Activated CD4-positive, alpha-beta T cell treated with anti-CD3 and anti-CD28 coated beads, Interleukin-2, amount 50 U/mL, for 48 hours (primary cell): Measurements from ENCODE around the gene NOS1.
"Not testable (repeated sequence)": the region's sequence is repeated elsewhere in the genome, so short reads cannot be mapped to it uniquely, and the experiment has no call there.

ENCODE experiments used
- DNase-seq, 2 experiments: peaks; one replicate each; pipeline ENCODE4 v3.0.0-alpha.2; 2020

The NOS1 gene

DNA sequence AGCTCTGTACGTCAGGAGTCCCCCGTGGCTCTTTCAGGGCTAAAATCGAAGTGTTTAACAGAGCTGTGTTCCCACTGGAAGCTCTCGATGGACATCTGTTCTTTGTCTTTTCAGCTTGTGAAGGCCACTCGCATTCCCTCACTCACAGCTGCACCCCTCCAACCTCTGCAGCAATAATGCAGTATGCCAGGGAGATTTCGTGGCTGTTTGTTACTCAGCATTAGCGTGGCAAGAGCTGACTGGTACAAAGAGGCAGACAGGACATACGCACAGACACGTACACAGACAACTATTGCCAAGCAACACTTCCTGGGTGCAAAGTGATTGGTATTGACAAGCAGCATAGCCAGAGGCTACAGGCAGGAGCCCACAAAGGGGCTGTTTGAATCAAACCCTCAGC is 159.4 kb downstream of the NOS1 start:
- DNase-seq: no peak

DNA sequence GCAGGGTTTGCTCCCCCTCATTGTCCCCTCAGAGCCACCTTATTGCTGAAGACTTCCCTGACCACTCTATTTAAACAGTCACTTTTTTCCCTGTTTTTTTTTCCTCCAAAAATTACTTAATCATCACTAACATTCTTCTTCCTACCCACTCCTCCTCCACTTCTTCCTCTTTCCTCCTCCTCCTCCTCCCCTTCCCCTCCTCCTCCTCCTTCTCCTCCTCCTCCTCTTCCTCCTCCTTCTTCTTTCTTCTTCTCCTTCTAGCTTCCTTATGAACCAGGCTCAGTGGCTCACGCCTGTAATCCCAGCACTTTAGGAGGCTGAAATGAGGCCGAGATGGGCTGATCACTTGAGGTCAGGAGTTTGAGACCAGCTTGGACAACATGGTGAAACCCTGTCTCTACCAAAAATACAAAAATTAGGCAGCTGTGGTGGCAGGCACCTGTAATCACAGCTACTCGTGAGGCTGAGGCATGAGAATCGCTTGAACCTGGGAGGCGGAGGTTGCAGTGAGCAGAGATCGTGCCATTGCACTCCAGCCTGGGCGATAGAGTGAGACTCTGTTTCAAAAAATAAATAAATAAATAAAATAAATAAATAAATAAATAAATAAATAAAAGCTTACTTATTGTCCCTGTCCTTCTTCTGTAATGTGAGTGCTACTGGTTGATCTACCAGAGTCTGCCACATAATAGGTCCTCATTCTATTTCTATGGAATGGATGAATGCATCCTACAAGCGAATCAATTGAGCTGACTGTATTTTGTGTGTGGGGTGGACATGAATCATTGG is 161.3 kb downstream of the NOS1 start:
- not testable (repeated sequence) for DNase-seq

DNA sequence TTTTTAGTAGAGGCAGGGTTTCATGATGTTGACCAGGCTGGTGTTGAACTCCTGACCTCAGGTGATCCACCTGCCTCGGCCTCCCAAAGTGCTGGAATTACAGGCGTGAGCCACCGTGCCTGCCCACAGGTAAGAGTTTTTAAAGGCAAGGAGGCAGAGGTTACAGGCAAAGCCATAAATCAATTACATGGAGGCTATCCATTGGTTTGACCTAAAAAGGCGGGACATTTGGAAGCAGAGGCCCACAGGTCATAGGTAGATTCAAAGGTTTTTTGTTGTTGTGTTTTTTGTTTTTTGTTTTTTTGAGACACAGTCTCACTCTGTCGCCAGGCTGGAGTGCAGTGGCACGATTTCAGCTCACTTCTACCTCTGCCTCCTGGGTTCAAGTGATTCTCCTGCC is 165.1 kb downstream of the NOS1 start:
- not testable (repeated sequence) for DNase-seq

DNA sequence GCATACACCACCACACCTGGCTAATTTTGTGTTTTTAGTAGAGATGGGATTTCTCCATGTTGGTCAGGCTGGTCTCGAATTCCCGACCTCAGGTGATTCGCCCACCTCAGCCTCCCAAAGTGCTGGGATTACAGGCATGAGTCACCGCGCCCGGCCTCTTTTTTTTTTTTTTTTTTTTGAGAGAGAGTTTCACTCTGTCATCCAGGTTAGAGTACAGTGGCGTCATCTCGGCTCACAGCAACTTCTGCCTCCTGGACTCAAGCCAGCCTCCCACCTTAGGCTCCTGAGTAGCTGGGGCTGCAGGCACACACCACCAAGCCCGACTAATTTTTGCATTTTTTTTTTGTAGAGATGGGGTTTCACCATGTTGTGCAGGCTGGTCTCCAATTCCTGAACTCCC is 166.4 kb downstream of the NOS1 start:
- not testable (repeated sequence) for DNase-seq

DNA sequence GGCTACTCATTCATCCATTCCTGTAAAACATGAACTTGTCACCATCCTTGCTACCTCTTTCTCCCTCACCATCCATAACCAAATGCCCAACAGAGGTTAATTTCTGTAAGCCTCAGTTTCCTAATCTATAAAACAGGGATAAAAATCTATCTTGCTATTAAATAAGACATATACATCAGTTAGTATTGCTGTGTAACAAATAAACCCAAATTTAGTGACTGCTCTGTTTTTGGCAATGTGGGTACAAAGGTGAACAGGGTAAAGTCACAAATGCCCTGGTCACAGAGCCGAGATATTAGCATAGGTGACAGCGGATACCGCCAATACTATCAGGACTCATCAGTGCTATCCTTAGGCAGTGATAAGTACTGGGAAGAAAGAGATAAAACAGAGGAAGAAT is 167.5 kb downstream of the NOS1 start:
- DNase-seq: no peak

DNA sequence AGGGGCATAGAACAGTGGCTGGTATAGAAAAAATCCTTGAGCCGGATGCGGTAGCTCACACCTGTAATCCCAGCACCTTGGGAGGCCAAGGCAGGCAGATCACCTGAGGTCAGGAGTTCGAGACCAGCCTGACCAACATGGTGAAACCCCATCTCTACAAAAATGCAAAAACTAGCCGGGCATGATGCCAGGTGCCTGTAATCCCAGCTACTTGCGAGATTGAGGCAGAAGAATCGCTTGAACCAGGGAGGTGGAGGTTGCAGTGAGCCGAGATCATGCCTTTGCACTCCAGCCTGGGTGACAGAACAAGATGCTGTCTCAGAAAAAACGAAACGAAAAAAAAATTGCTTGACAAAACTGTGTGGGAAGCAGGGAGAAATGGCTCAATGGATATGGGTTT is 168.8 kb downstream of the NOS1 start:
- DNase-seq: not testable (repeated sequence)

DNA sequence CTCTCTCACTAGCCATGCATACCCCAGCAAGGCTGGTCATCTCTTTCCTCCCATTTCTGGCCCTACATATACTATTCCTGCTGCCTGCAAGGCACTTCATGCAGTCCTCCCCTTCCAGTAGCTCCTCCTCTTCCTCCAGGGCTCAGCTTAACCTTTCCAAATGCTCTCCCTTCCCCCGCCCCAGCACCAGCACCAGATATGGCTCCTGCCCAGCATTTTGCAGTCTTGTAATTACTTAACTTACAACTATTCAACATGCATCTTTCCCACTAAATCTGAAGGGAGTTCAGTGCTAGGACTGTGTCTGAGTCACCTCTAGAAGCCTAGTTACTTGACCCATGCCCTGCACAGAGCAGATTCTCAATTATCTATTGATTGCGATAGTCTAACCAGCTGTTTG is 169.4 kb downstream of the NOS1 start:
- no peak for DNase-seq

DNA sequence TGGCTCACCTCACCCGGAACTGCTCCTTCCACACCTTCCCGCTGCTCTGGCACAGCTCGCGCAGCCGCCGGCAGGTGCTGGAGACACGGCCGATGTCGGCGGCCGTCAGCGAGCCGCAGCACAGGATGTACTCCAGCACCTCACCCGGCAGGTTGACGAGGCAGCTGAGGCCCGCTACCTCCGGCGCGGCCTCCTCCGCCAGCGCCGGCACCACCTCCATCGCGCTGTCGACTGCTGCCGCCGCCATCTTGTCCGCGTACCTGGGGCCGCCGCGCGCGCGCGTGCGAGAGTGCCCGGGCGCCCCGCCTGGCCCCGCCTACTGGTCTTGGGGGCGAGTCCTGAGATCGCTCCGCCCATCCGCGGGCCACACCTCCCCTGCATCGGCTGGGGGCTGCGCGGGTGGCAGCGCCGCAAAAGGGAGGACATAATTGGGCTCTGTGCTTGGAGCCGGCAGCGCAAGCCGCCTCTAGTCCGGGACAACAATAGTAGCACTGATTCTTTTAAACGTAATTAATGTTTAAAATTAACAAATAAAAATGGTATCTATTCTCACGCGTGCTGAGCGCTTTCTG is 171.1 kb downstream of the NOS1 start, which contains the start of gene FBXO21:
FBXO21 (minus strand) TSS at position 261 of the 572 bp plus-strand sequence; CDS start at position 247, 14 bp downstream.
- peak; percentile 93 for DNase-seq

DNA sequence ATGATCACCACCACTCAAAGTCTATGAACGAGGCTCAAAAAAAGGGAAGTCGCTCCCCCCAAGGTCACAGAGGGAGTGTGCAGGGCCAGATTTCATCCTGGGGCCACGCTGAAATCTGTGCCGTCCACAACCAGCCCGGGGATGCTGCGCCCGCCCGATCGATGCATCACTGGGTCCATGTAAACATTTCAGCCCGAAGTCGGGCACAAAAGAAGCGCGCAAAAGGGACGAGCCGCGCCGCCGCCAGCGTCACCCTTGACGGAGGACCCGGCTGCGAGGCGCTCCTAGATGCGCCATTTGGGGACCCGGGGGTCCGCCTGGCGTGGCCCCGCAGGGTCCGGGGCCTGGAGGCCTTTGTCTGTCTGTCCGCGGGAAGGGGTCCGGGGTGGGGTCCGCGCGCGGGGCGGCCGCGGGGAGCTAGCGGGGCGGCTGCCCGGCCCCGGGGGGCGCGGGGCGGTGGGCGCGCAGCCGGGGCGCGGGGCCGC is 171.7 kb downstream of the NOS1 start:
- DNase-seq: peak; percentile 34 to 42

DNA sequence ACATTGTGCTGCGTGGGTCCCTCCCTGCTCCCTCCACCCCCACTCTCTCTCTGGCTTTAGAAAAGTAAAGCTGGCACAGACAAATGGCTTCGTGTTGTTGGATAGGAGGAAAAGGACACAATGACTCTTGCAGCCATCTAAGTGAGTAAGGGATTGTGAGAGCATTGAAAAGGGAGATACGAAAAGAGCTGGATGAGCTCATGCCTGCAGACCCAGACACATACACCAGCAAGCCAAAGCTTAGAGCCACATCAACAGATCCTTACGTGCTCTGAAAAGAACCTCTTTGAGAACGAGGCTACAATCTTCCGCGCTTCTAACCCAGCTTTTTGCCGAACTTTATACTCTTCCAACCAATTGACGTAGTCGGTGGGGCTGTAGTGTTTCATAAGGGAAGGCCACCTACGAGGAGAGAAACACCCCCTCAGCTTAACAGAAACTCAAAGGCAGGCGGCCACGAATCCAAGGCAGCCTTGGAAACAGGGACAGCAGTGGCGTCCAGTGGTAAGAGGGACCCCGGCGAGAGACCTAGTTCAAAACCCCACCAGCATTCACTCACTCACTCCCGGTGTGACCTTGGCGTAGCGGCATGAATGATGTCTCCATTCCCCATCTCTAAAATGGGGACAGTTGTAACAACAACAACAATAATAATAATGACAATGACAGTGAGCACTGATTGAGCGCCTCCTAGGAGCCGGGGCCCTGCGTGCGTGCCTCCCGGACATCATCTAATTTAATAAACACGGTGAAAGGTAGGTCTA is 172.3 kb downstream of the NOS1 start:
- peak in 1 of 2 experiments; percentile 4 for DNase-seq

DNA sequence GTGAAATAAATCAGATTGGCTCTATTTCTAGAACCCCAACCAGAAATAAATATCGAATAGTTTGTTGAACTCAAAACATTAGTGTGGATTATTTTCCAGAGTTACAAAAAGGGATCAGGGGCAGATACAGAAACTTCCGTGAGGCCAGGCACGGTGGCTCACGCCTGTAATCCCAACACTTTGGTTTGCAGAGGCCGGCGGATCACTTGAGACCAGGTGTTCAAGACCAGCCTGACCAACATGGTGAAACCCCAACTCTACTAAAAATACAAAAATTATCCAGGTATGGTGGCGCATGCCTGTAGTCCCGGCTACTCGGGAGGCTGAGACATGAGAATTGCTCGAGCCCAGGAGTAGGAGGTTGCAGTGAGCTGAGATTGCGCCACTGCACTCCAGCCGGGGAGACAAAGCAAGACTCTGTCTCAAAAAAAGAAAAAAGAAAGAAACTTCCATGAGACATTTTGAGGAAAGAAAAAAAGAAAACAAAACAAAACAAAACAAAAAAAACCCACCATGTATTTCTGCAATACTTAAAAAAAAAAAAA is 173.2 kb downstream of the NOS1 start:
- DNase-seq: no peak

DNA sequence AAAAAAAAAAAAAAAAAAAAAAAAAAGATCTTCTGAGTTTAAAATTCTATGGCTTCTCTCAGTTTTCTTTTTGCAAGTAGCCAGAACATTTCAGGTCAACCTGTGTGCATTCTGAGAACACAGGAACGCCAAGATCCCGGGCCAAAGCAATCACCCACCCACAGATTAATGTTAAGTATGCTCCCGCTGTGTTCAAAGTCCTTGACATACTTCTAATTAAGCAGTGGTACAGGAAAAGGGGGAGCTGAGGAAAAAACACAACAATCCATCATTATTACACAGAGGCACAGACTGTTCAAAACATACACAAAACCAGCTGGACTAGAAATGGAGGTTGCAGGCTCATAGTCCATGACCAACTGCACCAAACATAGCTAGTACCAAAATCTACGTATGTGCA is 174.0 kb downstream of the NOS1 start:
- no peak for DNase-seq

DNA sequence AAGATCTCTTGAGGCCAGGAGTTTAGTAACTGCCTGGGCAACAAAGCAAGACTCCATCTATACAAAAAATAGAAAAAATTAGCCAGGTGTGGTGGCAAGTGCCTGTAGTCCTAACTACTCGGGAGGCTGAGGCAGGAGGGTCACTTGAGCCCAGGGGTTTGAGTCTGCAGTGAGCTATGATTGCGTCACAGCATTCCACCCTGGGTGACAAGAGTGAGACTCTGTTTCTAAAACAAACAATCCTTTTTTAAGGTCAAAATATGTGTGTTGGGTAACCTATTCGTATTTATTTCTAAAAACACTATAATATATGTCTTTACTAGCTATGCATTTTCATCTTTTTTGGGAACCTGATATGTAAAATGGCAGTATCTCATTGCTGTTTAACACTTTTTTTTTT is 178.6 kb downstream of the NOS1 start:
- no peak for DNase-seq

DNA sequence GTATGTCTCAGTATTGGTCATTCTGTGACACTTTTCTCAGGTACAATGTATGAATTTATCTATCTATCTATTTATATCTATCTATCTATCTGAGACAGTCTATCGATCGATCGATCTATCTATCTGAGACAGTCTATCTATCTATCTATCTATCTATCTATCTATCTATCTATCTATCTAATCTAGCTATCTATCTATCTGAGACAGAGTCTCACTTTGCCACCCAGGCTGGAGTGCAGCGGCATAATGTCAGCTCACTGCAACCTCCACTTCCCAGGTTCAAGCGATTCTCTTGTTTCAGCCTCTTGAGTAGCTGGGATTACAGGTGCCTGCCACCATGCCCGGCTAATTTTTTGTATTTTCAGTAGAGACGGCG is 180.0 kb downstream of the NOS1 start:
- DNase-seq: not testable (repeated sequence)

DNA sequence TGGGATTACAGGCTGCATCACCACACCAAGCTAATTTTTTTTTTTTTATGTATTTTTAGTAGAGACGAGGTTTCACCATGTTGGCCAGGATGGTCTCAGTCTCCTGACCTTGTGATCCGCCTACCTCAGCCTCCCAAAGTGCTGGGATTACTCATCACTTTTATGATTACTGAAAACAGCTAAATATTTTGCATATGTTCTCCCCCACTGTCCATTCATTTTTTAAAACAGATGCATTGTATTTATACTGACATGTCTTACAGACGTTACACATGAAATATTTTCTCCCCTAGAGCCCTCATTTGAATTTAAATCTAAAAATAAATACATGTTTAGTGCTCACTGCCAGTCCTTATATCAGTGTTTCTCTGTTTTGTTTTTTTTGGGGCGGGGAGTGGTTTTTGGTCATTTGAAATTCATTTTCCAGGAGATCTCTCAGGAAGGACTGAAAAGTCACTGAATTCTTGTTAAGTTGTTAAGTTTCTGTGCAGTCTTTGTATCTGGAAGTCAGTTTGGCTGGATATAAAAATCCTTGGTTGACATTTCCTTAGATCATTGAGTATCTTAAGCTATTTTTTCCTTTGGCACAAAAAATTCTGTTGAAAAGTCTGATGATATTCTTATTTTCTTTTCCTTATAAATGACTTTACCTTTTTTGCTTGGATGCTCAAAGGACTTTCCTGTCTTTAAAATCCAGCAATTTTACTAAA is 180.5 kb downstream of the NOS1 start:
- no peak for DNase-seq

DNA sequence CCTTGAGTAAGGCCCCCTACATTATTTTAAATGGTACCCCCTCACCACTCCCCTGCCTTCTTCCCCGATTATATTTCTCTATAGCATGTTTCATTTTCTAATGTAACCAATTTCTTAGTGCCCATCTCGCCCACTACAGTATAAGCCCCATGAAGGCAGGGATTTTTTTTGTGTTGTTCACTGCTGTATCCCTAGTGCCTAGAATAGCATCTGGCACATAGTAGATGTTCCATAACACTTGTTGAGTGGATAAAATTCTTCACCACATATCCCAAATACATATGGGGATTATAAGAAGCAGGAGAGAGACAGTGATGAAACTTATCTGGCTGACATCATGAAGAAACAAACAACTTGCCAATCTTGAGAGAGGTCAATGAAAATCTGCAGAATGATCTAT is 182.7 kb downstream of the NOS1 start:
- no peak for DNase-seq

DNA sequence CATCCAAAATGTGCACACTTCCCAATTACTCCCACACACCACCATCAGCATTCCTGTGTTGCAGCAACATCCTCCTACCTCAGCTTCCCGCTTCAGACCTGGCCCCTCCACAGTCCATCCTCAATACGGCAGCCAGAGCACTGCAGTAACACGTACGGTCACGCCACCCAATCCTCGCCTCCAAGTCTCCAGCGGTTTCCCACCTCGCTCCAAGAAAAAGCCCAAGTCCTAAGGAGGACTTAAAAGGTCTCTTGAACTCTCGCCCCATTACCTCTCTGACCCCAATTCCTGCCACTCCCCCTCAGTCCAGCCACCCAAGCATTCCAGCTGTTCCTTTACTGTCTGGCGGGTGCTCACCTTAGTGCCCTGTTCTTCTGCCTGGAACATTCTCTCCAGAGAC is 183.1 kb downstream of the NOS1 start:
- no peak for DNase-seq

DNA sequence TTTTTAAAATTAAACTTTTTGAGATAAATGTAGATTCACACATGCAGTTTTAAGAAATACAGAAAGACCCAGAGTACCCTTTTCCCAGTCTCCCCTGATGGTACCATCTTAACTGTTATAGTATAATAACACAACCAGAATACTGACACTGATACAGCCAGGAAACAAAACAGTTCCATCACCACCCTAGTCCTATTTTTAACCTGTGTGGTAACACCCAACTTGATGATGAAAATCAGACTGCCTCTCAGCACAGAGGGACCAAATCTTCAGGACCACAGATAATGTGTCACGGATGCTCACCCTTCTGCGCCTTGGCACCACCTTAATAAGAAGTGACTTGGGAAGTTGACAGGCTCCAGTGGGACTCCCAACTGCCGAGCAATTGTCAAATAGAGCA is 189.3 kb downstream of the NOS1 start:
- no peak for DNase-seq

DNA sequence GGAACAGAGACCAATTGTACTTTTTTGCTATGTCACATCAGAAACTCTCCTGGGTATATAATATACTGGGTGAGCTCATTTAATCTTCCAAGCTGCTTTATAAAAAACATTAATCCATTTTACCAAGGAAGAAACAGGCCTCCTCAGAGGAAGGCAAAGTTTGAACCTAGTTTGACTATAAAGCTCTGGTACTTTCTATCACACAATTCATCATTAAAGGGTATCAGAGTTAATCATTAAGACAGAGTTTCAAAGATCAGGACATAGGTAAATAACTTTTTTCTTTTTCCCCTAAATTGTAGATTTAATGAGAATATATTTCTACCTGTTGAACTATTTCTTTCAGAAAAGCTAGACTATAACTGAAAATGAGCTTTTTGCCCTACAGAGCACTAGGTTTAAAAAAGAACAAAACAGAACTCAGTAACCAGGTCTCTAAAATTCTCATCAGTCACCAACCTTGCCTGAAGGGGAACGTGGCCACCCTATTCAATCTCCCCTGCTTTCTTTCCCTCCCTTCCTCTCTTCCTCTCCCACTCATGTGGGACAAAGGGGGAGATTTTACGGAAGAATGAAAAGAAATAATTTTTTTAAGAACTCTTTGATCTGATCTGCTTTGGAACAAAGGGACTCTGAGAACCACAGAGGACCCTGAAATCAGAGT is 189.8 kb downstream of the NOS1 start:
- DNase-seq: no peak

DNA sequence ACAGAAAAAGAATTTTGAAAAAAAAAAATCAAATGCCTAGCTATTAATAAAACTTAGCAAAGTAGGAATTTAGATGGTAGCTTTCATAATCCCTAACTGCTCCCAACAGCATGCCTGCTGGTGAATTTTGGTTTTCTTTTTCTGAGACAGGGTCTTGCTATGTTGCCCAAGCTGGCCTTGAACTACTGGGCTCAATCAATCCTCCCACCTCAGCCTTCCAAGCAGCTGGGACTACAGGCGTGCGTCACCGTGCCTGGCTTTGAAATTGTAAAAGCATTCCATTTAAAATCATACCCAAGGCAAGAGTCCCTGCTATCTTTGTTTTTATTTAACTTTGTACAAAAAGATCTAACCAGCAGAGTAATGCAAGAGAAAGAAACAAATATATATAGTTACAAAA is 191.9 kb downstream of the NOS1 start:
- no peak for DNase-seq

DNA sequence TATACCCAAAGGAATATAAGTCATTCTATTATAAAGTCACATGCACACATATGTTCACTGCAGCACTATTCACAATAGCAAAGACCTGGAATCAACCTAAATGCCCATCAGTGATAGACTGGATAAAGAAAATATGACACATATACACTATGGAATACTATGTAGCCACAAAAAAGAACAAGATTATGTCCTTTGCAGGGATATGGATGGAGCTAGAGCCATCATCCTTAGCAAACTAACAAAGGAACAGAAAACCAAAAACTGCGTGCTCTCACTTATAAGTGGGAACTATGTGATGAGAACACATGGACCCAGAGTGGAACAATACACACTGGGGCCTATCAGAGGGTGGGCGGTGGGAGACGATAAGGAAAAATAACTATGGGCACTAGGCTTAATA is 192.4 kb downstream of the NOS1 start:
- DNase-seq: no peak

DNA sequence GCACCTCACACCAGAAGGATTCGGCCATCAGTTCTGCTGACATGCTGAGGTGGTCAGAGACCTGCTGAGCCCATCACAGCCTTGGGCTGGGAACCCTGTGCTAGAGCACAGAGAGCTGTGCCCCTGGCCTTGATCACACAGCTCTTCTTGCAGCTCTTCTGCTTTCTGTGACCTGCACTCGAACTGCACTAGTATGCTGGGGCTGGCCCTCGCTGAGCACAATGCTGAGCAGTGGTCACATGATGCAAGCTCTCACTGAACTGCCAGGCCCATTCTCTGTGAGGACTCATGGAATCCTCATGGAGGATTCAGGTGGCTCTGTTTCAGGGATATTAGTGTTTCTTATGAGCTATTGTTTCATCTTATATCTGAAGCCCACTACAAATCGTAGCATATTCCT is 193.7 kb downstream of the NOS1 start:
- no peak for DNase-seq
